Fibroblast of the aortic adventitia (primary cell): ENCODE results near the gene HOXB3. TPM values are rescaled to one million over a fixed set of nuclear protein-coding genes. Genes with fewer than 3 reads are reported as not detected.

ENCODE experiments used
- DNase-seq: peaks from one replicate; pipeline ENCODE4 v3.0.0-alpha.2; 2010; ENCODE audit warnings: low read depth
- H3K4me3 ChIP-seq: 2 replicates; pipeline ENCODE4 v1.5.1; 2011; ENCODE audit warnings: low read depth, mild to moderate bottlenecking, control low read depth, low read length, moderate library complexity
- total RNA-seq: library from RNA; depleted of rRNA; stranded (reverse); fragments of >200 nt; gene quantifications from 2 replicates; pipeline ENCODE4 v1.2.3, GENCODE V29; 2012; ENCODE audit warnings: low replicate concordance
- TF ChIP-seq, protein P1 (sequence below): IDR thresholded peaks from 2 replicates; pipeline ENCODE4 v1.5.1; 2011; ENCODE audit warnings: mild to moderate bottlenecking, low read length, control low read depth, inconsistent platforms; ENCODE audit not compliant: insufficient read depth

HOXB3 gene
- total RNA-seq, 1 donor: 9.7 TPM

DNA sequence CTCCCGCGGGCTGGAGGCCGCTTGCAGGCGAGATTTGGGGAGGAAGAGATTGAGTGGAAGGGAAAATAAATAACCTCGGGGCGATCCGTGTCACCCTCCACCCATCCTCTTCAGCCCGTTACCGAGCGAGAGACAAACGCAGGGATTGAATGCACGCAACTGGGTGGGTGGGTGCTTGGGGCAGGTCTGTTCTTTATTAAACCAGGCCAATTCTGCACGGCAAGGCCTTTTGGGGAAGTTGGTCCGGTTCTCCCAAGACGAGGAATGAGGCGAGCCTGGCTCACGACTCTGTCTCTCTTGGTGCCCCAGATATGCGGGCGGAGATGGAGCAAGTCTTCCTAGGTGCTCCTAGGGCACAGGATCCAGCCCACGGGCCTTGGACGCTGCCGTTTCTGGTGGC lies 21.2 kb upstream of the HOXB3 start:
- TF ChIP-seq, protein P1, sequence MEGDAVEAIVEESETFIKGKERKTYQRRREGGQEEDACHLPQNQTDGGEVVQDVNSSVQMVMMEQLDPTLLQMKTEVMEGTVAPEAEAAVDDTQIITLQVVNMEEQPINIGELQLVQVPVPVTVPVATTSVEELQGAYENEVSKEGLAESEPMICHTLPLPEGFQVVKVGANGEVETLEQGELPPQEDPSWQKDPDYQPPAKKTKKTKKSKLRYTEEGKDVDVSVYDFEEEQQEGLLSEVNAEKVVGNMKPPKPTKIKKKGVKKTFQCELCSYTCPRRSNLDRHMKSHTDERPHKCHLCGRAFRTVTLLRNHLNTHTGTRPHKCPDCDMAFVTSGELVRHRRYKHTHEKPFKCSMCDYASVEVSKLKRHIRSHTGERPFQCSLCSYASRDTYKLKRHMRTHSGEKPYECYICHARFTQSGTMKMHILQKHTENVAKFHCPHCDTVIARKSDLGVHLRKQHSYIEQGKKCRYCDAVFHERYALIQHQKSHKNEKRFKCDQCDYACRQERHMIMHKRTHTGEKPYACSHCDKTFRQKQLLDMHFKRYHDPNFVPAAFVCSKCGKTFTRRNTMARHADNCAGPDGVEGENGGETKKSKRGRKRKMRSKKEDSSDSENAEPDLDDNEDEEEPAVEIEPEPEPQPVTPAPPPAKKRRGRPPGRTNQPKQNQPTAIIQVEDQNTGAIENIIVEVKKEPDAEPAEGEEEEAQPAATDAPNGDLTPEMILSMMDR: no peak
- DNase-seq: no peak
- H3K4me3 ChIP-seq: peak overlapping the region; percentile 55

DNA sequence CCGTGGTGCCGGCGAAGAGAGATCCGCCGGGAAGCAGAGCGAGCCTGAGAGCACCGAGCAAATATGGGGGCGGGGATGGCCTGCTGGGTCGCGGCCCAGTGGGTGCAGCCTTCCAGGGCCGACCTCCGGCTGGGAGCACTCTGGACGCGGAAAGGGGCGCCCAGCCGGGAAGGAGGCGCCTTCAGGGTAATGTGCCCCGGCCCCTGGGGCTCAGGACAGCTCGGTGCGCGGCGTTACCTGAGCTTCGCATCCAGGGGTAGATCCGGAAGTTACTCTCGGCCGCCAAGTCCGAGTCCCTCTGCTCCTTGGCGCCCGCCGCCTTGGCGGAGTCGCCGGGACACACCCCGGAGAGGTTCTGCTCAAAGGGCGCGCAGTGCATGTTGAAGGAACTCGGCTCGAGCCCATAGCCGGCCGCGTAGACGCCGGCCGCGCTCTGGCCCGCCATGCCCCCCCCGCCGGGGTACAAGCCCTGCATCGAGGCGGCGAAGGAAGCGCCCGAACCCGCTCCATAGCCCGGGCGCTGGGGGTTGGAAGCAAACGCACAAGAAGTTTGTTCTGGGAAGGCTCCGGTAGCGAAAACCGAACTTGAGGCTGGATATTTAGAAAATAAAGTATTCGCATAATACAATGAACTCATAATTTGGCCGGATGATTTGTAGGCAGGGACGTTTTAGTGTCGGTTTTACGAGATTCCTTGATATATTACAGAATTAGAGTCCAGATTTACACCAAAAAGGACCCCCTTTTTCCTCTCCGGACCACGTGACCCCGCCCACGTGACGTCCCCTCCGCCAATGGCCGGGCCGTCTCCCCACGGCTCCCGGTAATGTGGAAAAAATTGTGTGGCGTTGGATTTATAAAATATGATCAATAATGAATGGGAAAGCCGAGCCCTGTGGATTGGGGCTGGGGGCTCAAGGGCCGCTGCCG lies 20.5 kb upstream of the HOXB3 start, which contains the start of gene HOXB7:
Gene HOXB7, minus strand, starts transcription at position 736 of the 930 bp plus-strand sequence. Its CDS starts 99 bp downstream, at position 637.
- TF ChIP-seq, protein P1: no peak
- peak within 1 kb of the TSS; percentile 55 for H3K4me3 ChIP-seq
- peak; percentile 48 for DNase-seq

DNA sequence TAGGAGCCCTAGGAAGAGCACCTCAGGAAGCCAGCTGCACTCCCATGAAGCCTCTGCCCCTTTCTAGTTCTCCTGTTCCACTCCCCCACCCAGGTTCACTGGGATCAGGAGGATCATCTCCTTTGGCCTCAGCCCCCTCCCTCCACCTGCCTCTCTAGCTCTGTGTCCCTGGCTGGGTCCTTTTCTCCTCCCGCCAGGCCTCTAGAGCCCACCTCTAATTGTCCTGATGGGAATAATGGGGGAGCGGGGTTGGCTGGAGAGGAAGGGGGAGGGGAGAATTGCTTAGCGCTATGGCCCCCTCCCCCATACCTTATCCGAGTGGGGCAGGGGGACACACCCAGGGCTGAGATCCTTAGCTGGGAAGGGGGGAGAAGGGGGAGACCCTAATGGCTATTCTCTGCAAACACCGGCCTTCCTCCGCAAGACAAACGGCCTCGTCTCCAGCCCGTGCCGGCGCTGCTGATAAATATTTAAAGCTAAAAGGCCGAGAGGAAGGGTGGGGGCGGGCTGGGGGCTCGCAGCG lies 19.8 kb upstream of the HOXB3 start:
- DNase-seq: no peak
- H3K4me3 ChIP-seq: peak overlapping the region; percentile 55
- TF ChIP-seq, protein P1: no peak

DNA sequence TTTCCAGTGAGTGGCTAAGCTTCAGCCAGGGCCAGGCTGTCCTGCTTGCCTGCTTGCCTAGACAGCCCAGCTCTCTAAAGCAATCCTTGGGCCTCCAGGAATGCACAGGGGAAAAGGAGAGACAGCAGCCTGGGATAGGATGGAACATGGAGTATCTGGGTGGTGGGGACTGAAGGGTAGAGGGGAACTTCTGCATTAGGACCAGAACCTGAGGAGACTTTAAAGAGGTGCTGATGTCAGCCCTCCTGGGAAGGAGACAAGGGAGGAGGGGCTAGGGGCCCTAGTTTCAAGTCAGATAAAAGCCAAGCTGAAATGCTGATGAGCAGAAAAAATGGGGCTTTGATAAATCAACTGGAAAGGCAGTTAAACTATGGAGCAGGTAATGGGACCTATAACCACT lies 19.0 kb upstream of the HOXB3 start:
- TF ChIP-seq, protein P1: no peak
- H3K4me3 ChIP-seq: no peak overlapping the region
- DNase-seq: no peak

DNA sequence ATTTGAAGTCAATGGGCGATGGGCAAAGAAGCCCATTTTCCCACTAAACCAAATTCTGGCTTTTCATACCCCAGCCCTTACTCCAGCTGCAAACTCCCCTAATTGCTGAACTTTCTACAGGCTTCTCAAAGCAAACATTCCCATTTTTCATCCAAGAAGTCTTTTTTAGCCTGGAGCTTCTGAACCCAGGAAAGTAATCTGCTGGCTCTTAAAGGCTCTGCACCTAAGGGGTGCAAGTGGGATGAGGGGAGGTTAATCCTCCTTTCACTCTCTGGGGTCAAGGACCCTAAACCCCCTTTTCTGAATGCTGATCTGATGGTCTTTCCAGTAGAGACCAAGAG lies 18.4 kb upstream of the HOXB3 start:
- H3K4me3 ChIP-seq: no peak overlapping the region
- no peak for DNase-seq
- TF ChIP-seq, protein P1: no peak

DNA sequence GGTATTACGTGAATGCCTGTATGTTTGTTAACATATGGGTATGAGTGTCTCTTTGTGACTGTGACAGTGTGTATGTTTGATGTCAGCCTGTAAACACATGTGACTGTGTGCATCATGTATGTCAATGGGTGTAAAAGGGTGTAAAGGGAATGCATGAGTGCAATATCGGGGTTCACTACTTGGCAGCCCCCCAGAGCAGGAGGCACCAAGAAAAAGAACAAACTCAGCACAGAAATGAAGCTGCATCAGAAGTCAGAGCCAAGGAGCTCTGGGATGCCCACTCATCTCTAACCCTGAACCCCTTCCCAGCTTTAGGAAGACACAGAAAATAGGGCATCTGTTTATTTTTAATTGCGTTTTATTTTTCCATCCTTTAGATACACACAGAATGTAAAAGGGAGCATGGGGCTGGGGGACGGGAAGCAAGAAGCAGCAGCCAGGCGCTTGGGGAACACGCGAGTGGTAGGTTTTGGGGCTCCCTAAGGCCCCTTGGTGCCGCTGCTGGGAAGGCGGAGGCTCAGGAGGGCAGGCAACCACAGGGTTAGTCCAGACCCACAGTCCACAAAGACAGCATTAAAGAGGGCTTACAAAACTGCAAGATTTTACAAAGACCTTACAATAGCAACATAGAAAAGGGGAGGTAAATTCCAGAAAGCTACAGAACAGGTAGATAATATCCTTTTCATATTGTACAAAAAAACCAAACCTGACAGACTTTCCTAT lies 17.0 kb upstream of the HOXB3 start:
- TF ChIP-seq, protein P1: no peak
- no peak overlapping the region for H3K4me3 ChIP-seq
- DNase-seq: no peak
